ENCODE measurements around the gene KCTD16.

- no peak for TF ChIP-seq CTCF (IDR thresholded peaks at IDR 0.05)
- no peak for TF ChIP-seq POLR2A (IDR thresholded peaks at IDR 0.05)
Measured at GRCh38 chr5:144352330-144352729, 181.7 kb downstream of the KCTD16 start.

Data from right lobe of liver (tissue), 4 donors.